NT2/D1 (cell line): ENCODE measurements around the gene PPP1R7.

Experiments used
- SUZ12 ChIP-seq: IDR thresholded peaks from 2 replicates; pipeline ENCODE4 v1.6.1; 2011; ENCODE audit not compliant: insufficient read length, insufficient read depth; ENCODE audit errors: extremely low read depth
- YY1 ChIP-seq: IDR thresholded peaks from 2 replicates; pipeline ENCODE4 v1.6.1; 2011; ENCODE audit not compliant: insufficient read length, insufficient read depth
- ZNF274 ChIP-seq: IDR thresholded peaks from 2 replicates; pipeline ENCODE4 v1.6.1; 2011; ENCODE audit warnings: mild to moderate bottlenecking, low read depth, low read length

DNA sequence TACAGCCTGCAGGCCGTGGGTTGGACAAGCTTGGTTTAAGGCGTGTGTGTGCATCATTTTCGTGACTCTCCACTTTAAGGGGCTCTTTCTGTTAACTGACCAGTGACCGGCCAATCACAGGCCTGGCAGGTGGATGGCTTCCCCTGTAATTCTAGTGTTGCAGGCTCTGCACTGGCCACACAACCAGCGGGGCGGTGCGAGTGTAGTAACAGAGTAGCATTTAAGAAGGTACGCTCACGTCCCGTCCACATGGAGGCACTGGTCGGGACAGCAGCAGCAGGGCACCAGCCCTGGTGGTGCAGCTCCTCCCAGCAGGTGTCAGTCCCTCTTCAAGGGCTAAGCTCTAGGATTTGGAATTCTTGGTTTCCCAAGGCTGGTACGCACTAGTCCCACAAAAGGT, 30.2 kb downstream of the PPP1R7 start:
- TF ChIP-seq YY1 (no peak), ZNF274 (no peak), SUZ12 (no peak)
